GM11168 (cell line): ENCODE results near the gene ANO6.
"Not testable (repeated sequence)": the region's sequence is repeated elsewhere in the genome, so short reads cannot be mapped to it uniquely, and the experiment has no call there.

Source experiments
- in situ Hi-C: fragments of 300-500 bp; cut with MboI; formaldehyde crosslinking; loops from one replicate; pipeline ENCODE4 v1.12.0; 2022; ENCODE audit warnings: low sequenced_read_pairs; ENCODE audit not compliant: unreplicated experiment

Gene ANO6

DNA sequence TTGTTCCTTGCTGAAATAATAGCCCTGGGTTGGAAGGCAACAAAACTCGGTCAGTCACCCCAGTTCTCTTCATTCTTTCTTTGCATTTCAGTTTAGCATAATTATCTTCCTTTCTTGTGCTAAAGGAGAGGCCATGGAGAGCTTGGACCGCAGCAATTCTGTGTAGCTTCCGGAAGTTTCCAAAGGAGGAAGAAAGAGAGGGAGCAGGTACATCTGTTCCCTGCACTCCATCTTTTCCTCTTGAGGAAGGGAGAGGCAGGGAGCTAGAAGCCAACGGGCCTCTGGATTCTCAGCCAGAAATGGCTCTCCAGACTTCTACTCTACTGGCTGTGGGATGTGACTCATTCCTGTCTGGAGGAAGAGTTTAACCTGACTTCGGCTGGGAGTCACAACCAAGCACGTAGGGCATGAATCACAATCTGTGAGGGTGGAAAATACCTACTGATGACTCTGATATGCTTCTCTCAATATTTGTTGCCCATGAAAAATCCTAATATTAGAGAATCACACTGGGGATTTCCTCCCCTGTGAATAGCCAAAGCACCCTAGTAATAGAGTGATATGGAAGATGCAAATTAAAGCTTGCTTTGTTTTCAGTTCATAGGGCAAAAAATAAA lies 17.0 kb downstream of the ANO6 start:
- in situ Hi-C loops, result no loop called here

DNA sequence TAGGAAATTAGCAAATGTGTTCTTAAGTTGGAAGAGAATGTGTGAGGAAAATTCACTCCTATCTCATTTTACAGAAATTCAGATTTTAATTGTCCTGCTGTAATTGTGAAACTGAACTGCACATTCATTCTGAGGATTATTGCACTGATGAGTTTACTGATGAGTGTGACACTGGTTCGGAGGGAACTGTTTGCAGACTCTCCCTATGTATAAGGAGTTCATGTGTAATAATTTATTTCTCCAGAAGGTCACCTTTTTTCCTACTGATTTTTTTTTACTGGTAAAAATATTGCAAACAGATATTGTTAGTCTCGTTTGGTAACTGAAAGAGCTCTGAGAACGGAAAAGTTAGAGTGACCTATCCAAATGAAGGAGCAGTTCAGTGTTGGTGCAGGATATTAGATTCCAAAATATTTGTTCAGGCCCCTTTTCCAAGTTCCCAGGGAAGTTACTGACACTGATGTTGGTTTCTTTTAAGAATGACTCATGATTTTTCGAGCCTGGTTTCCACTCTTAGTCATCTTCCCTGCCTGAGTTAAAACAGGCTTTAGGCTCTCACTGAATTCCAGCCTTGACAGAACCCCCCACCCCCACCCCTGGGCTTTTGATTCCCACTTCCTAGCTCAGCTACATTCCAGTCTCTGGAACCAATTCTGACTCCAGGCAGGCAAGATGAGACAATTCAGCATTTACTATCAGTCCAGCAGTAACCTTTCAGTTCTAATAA lies 18.4 kb downstream of the ANO6 start:
- in situ Hi-C loops, result no loop called here

DNA sequence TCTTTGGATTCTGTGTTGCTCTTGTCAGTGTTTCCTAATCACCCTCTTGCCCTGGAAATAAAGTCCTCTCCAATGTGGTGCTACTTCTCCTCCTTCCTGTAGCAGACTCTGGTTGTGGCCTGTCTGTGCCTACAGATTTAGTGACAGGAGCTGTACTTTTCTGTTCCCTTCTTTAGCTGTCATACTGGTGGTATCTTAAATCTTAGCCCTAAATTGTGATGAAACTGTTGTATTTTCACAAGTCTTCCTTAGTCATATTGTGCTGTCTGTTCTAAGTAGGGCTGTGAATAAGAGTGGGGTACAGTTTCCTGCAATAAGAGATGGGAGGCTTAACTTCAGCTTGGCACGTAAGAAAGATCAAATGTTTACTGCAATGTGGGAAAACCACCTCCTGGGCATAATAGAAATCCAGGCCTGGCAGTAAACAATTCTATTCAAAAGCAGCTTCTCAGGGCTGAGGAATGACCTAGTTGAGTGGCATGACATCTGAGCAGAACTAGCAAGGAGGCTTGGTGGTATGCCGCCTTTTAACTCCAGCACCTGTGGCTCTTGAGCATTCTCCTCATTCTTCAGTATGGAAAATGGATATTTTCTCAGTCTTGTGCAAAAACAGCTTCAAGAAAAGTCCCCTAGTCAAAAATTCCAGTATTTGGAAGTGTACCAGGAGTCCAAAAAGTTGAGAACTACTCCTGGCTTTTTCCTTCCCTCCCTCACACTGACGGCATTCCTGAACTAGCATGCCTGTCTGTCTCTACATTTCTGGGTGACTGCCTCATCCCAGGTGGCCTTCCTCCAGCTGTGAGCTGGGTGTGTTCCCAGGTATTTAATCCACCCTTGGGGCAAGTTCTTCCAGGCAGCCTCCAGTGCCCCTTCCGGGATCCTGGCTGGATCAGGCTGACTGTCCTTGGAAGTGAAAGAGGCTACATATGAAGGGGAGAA lies 19.5 kb downstream of the ANO6 start:
- in situ Hi-C loops, result no loop called here

DNA sequence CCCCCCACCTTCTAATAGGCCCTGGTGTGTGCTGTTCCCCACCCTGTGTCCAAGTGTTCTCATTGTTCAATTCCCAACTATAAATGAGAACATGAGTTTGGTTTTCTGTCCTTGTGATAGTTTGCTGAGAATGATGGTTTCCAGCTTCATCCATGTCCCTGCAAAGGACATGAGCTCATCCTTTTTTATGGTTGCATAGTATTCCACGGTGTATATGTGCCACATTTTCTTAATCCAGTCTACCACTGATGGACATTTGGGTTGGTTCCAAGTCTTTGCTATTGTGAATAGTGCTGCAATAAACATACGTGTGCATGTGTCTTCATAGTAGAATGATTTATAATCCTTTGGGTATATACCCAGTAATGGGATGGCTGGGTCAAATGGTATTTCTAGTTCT lies 20.5 kb downstream of the ANO6 start:
- in situ Hi-C loops, result not testable (repeated sequence)

DNA sequence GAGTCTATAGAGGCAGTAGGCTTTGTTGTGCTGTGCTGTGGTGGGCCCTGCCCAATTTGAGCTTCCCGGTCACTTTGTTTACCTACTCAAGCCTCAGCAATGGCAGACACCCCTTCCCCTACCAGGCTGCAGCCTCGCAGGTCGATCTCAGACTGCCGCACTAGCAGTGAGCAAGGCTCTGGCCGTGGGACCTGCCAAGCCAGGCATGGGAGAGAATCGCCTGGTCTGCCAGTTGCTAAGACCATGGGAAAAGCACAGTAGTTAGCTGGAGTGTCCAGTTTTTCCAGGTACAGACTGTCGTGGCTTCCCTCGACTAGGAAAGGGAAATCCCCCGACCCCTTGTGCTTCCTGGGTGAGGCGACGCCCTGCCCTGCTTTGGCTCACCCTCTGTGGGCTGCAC lies 26.3 kb downstream of the ANO6 start:
- in situ Hi-C loops, result no loop called here

DNA sequence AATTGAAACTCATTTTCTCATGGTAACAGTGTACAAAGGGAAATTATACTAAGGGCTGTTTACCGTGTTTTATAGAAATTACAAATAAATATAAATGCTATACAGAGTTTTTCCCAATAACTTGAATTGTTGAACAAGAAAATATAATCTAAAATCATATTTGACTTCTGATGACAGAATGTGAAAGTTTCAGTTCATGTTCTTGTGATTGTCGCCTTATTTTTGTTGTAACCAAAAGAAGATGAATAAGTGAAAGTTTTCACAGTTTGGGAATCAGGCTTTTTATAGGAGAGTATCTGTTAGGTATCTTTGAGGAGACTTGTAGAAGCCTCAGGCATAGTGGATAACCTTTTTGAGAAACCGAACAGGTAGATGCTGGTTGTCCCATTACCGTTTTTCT lies 28.1 kb downstream of the ANO6 start:
- in situ Hi-C loops, result no loop called here

DNA sequence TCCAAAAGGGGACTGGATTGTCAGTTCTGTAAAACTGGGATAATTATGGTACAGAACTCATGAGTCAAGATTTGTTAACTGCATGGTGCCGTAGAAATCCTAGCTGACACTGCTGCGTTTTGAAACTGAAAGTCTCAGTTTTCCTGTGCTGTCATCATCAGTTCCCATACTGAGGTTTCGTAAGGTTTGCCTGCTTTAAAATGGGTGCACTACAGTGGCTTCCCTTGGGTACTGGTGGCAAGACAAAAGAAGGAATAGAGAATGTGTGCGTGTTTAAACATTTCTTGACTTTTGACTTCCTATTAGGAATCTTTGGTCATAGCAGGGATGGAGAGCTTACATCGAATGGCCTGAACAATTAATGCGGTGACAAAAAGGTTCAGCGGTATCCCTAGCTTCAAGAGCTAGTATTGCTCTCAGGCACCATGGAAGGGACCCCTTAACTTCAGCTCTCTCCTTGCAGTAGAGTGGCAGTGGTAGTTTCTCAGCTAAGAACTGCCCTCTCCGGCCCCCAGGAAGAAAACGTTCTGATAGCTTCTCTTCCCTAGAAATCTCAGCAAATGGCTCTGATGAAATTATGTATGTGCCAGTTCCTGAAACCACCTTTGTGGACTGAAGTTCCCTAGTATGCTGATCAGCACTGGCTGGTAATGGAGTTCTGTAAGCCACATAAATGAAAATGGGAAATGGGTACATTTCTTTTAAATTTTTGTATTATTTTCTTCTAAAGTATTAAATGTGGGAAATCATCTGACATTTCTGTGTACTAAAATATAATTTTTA lies 28.9 kb downstream of the ANO6 start:
- in situ Hi-C loops, result no loop called here

DNA sequence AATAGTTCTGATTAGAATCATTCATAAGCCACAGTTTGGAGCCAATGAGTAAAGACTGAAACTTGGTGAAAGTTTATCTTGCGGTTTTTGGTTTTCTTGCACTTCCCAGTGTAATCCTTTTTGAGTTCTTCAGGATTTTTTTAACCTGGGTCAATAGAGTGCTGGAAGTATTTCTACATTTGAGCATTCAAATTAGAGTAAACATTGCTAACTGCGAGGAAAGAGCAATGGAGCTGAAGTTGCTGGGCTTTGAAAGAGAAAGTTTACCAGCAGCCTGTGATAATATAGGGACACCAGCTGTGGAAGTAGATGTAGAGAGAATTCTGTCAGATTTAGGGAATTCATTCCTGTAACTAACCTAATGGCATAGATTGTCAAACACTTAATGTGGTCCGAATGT lies 30.3 kb downstream of the ANO6 start:
- in situ Hi-C loops, result no loop called here

DNA sequence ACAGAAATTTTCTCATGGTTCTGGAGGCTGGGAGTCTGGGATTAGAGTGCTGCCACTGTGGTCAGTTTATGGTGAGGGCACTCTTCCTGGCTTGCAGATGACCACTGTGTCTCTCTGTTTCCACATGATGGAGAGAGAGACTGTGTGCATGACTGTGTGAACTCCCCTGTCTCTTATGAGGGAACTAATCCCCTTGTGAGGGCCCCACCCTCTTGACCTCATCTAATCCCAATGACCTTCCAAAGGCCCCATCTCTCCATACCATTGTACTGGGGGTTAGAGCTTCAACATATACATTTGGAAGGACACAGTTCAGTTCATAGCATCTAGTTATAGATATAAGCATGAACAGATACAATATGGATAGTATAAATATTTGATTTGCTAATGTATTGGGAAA lies 31.7 kb downstream of the ANO6 start:
- in situ Hi-C loops, result no loop called here

DNA sequence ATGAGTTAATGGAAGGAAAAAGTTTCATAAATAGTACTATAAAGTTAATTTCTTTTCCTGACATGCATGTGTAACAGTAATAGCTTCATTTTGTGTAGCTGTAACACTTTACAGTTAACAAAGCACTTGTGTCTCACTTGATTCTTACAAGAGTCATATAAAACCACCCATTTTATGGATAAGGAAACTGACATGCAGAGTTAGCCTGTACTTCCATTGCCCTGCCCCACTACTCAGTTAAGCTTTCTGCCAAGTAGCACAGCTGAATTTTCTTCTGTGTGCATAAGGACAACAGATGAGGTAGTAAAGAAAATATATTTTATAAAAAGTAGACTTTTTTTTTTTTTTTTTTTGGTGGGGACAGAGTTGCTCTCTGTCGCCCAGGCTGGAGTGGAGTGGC lies 32.2 kb downstream of the ANO6 start:
- in situ Hi-C loops, result no loop called here

DNA sequence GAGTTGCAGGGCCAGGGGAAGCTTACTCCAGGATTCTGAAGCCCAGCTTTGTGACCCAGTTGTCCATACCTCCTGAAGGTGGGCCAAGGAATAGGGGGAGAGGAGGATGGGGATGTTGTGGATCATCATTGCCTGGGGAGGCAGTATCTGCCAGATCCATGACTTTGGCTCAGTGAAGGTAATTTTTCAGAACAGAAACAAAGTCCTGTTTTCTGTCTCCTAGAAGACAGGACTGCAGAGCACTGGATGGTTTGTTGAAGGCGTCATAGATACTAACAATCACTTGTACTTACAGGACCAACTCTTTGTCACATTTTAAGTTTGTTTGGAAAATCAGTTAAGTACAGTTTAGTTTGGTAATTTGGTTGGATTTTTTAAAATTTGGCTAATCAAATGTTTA lies 38.4 kb downstream of the ANO6 start:
- in situ Hi-C loops, result no loop called here

DNA sequence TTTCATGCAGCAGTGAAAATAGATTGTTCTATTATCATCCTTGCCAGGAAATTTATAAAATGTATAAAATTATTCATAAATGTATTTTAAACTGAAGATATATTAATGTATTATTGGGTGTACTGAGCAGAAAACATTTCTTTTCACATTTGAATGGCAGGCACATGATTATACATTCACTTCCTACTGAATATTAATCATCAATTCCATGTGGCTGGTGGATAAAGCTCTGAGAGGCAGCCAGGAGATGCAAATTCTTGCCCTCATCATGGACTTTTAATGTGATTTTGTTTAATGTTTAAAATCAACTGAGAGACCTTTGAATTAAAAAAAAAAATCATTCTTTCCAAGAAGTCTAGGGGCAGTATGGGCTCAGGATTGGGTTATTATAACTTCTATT lies 40.8 kb downstream of the ANO6 start:
- in situ Hi-C loops, result no loop called here

DNA sequence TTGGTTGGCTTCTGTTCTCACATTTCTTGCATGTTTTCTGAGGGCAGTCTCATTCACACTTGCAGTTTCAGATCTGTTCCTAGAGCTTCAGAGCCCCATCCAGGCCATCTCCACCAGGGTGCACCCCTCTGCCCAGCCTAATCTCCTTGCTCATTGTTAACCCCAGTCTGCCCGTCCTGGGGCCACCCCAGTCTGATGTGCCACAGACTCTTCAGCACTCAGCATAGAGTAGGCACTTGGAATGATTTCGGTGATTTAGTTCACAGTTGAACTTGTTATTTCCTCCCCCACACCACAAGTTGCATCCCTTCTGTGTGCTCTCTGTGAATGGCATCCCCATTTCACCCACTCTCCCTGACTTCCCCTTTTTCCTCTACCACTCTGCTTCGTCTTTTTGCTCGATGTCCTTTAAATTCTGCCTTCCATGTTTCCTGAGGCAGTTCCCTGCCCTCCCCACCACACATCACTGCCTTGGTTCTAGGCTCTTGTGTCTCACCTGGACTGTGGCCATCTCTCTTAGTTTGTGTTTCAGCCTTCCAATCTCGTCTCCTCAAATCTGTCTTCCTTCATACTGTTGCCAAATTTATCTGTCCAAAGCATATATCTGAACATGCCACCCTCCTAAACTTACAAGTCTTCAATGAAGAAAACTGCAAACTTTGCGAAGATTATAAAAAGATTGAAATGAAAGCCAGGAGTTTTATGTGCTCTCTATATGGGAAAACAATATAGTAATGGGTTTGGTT lies 41.5 kb downstream of the ANO6 start:
- in situ Hi-C loops, result no loop called here

DNA sequence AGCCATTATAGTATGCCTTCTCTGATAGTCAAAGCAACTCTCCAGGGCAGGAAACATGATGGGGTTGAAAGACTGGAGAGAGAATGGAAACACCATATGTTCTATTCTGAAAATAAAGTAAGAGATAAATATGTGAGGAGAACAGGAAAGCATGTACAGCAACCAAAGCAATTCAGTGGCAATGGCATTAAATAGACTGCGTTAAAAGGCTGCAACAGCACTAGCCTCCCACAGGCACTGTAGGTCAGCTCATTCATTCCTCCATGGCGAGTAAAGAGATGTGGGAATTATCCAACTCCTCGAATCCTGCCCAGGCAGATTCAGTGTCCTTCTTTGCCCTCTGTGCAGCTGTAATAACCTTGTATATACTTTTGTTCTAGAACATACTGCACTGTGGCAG lies 43.8 kb downstream of the ANO6 start:
- in situ Hi-C loops, result no loop called here

DNA sequence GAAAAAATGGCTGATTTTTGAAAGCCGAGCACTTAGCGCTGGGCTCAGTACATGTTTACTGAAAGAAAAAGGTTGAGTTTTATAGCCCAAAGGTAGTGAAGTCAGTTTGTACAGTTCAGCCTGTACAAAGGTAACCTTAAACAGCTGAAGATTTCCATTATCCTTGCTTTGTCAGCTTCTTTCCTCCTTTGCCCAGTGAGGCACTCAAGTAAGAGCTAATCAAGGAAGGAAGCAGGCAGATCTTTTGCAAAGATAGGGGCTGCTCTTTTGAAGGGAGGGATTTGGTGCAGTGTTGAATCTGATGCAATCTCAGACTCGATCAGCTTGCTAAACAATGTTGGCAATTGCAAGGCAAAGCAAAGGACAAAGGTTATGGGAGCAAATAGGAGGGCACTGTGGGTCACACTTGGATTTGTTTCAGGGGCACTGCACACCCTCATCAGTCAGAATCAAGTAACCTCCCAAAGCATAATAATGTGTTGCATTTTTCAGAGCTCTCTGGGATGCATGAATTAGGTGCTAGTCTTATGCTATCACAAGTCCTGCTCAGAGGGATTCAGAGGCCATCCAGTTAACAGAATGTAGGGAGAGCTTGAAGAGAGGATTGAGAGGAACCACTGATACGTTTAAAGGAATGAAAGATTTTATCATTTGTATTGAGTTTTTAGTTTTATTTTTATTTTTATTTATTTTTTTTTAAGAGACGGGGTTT lies 44.4 kb downstream of the ANO6 start:
- in situ Hi-C loops, result no loop called here

DNA sequence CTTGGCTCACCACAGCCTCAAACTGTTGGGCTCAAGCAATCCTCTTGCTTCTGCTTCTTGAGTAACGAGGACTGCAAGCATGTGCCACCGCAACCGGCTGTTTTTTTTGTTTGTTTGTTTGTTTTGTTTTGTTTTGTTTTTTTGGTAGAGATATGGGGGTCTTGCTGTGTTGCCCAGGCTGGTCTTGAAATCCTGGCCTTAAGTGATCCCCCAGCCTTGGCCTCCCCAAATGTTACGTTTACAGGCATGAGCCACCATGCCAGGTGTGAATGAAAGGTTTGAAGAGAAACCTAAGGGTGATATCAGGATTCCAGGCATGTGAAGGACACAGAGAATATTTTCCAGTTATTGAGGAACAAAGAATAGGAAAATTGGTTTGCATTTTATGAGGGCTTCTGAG lies 45.0 kb downstream of the ANO6 start:
- in situ Hi-C loops, result no loop called here

DNA sequence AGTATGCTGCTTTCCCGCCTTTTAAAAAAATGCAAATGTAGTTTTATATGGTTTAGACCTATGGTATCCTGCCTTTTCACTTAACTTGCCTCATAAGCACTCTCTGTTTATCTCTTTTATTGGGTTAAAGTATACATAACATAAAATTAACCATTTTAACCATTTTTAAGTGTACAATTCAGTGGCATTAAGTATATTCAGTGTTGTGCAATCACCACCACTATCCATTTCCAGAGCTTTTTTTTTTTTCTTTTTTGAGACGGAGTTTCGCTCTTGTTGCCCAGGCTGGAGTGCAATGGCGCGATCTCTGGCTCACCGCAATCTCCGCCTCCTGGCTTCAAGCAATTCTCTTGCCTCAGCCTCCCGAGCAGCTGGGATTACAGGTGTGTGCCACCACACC lies 46.3 kb downstream of the ANO6 start:
- in situ Hi-C loops, result not testable (repeated sequence)

DNA sequence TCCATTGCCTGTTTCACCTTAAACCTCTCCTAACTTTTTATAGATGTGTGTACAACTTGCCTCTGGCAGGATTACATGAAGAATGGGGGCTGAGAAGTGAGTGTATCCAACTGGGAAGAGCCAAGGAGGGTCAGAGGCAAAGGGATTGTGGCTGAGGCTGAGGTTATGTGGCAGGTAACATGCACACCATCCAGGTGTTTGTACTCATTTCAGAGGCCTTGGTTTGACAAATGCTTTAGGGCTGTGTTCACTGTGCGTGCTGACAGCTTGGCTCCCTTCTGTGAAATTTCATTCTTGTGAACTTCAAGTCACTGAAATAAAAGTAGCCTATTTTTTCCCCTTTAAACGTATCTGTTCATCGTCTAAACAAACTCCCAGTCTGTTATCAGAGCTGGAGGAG lies 47.7 kb downstream of the ANO6 start:
- in situ Hi-C loops, result no loop called here
